Cardiac fibroblast (primary cell): ENCODE results near the gene AHRR.
A peak's percentile ranks its signal among the peaks of the same experiment; 100 is the strongest.

Source experiments
- DNase-seq, 2 donors: peaks; one replicate each; pipeline versions ENCODE4 v3.0.0 to v3.0.0-alpha.2; 2010; ENCODE audit warnings: low read depth in 2 of 2
- H3K4me3 ChIP-seq, 2 donors: replicated peaks in 1 of 2; 1 replicate in 1 of 2; 2 replicates in 1 of 2; pipeline ENCODE4 v1.5.1; 2011; ENCODE audit warnings: low read depth in 2 of 2, low read length in 2 of 2, mild to moderate bottlenecking in 2 of 2, moderate library complexity in 1 of 2
- TF ChIP-seq, protein P1 (sequence below): IDR thresholded peaks from one replicate; pipeline ENCODE4 v1.5.1; 2011; ENCODE audit warnings: low read depth, mild to moderate bottlenecking, low read length, inconsistent platforms

AHRR gene

DNA sequence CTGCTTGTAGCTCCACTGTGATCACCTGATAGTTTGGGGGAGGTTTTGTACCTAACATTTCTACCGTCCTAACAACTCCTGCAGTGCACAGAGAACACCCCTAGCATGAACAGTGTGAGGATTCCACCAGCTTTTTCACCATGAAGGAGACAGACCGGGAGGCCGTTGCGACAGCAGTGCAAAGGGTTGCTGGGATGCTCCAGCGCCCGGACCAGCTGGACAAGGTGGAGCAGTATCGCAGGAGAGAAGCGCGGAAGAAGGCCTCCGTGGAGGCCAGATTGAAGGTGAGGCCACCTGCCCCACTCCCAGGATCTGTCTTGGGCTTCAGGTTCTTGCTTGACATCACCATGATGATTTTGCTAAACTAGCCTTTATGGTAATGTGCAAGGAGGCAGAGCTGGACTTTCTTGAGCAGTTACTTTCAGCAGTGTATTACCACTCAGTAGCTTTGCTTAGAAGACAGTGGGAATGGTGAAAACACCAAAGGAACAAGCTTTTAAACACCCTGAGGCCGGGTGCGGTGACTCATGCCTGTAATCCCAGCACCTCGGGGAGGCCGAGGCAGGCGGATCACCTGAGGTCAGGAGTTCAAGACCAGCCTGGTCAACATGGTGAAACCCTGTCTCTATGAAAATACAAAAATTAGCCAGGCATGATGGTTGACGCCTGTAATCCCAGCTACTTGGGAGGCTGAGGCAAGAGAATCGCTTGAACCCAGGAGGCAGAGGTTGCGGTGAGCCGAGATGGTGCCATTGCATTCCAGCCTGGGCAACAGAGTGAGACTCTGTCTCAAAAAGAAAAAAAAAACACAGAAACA is 124.8 kb downstream of the AHRR start:
- DNase-seq: no peak
- TF ChIP-seq, protein P1, sequence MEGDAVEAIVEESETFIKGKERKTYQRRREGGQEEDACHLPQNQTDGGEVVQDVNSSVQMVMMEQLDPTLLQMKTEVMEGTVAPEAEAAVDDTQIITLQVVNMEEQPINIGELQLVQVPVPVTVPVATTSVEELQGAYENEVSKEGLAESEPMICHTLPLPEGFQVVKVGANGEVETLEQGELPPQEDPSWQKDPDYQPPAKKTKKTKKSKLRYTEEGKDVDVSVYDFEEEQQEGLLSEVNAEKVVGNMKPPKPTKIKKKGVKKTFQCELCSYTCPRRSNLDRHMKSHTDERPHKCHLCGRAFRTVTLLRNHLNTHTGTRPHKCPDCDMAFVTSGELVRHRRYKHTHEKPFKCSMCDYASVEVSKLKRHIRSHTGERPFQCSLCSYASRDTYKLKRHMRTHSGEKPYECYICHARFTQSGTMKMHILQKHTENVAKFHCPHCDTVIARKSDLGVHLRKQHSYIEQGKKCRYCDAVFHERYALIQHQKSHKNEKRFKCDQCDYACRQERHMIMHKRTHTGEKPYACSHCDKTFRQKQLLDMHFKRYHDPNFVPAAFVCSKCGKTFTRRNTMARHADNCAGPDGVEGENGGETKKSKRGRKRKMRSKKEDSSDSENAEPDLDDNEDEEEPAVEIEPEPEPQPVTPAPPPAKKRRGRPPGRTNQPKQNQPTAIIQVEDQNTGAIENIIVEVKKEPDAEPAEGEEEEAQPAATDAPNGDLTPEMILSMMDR: no peak
- H3K4me3 ChIP-seq: no peak overlapping the region

DNA sequence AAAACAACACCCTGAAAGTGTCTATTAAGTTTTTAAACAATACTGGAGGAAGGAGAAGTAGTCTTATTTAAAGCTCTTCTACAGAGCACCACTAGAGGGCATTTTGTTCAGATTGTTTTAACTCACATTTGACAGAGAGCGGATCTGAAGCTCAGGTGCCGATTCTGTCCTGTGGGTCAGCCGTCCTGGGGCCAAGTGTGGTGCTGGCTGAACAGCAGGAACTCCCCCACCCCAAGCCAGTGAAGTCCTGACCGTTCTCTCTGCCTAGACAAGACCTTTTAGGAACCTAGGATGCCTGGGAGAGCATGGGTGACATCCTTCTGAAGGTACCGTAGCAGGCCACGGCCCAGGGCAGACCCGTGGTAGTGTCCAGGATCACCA is 125.4 kb downstream of the AHRR start:
- H3K4me3 ChIP-seq: no peak overlapping the region
- TF ChIP-seq, protein P1: peak; percentile 48
- DNase-seq: peak; percentile 61 to 63

DNA sequence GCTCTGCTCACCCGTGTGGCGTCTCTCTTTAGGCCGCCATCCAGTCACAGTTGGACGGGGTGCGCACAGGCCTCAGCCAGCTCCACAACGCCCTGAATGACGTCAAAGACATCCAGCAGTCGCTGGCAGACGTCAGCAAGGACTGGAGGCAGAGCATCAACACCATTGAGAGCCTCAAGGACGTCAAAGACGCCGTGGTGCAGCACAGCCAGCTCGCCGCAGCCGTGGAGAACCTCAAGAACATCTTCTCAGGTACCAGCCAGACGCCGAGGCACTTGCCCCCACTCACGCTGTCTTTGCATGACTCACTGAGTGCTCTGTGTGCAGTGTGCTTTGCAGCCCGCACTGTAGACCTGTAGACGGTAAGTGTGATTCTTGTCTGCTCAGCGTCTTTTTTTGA is 126.0 kb downstream of the AHRR start:
- TF ChIP-seq, protein P1: no peak
- no peak overlapping the region for H3K4me3 ChIP-seq
- no peak for DNase-seq

DNA sequence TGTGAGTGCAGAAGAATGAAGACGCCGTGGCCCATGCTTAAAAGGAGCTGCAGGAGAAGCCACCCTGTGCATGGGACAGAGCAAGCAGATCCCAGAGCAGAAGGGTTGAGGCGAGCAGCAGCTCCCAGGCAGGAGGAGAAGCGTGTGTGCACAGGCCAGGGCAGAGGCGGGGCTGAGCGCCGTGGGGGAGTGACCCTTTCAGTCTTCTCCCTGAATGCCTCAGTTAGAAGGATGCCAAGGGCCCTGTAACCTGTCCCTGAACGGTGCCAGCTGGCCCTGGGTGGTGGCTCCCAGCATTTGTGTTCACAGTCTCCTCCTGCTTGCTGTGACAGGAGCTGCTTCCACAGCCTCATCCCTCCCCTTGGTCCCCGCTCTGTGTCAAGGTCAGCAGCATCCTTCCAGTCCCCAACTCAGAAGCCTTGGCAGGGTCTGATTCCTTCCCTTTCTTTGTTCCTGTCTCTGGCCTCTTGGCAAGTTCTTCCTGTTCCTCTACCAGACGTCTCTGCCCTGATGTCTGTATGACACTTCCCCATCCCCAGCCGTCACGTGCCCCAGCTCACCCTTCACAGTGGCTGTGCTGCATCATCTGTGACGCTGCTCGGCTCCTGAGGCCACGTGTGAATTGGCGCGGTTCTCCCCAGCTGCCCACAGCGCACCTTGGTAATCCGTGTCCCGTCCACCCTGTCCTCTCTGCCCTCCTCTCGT is 126.7 kb downstream of the AHRR start:
- no peak for DNase-seq
- TF ChIP-seq, protein P1: no peak
- no peak overlapping the region for H3K4me3 ChIP-seq

DNA sequence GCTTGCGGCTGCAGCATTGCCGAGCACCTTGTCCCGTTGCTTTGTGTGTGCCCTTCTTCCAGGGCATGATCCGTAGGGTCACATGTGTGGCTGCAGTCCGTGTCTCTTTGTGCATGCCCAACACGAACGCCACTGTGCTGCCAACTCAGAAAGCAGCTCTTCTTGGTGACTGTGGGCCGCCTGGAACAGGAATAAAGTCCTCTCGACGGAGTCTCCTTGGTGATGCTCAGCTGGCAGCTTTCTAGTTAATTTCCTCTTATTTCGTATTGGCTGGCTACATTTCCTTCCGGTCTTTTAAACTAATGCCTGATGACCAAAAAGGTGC is 127.2 kb downstream of the AHRR start:
- no peak for DNase-seq
- H3K4me3 ChIP-seq: no peak overlapping the region
- TF ChIP-seq, protein P1: no peak

DNA sequence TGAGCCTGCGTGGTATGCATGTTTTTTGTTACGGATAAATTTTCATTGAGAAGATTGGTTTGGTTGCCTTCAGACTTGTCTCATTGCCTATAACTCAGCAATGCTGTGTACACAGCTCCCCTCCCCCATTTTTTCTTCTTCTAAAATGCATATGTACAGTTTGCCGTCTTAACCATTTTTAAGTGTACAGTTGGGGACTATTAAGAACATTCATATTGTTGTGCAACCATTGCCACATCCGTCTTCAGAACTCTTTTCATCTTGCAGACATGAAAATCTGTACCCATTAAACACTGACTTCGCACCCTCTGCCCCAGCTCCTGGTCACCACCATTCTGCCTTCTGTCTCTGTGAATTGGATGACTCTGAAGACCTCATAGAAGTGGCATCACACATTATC is 127.6 kb downstream of the AHRR start:
- no peak for DNase-seq
- TF ChIP-seq, protein P1: no peak
- H3K4me3 ChIP-seq: no peak overlapping the region
